GM12878 (cell line): ENCODE results near the gene ATL1. TPM values are rescaled to one million over a fixed set of nuclear protein-coding genes. Genes with fewer than 3 reads are reported as not detected.

ENCODE experiments used
- ATAC-seq: fragments of 200-7000 bp; cut with Tn5 transposase; 3 replicates; pipeline ENCODE4 v1.9.1; 2020; ENCODE audit warnings: mild to moderate bottlenecking, moderate library complexity
- BruUV-seq: library from RNA; stranded (reverse); fragments of 400-500 nt; replicated peaks from 2 replicates; lab custom pipeline; 2021; lab: Mats Ljungman, UMichigan
- CTCF ChIA-PET: fragments of 300-600 bp; sonication (Branson Sonifier 250); formaldehyde crosslinking; extraction: SDS; loops from one replicate; lab custom pipeline; 2021; ENCODE audit warnings: inconsistent platforms; lab: Yijun Ruan, JAX
- POLR2A ChIA-PET: fragments of 350-600 bp; formaldehyde crosslinking; extraction: SDS; loops from one replicate; lab custom pipeline; 2021; ENCODE audit warnings: inconsistent platforms; lab: Charles Lee
- RAD21 ChIA-PET: fragments of 300-600 bp; sonication (Branson Sonifier 250); formaldehyde crosslinking; loops from one replicate; lab custom pipeline; 2023; ENCODE audit warnings: antibody characterized with exemption; ENCODE audit not compliant: unreplicated experiment; lab: Charles Lee
- SMC1A ChIA-PET: fragments of 300-600 bp; sonication (Branson Sonifier 250); formaldehyde crosslinking; loops from one replicate; lab custom pipeline; 2023; ENCODE audit not compliant: unreplicated experiment, uncharacterized antibody; lab: Charles Lee
- DNase-seq: peaks from one replicate; pipeline ENCODE4 v3.0.0-alpha.2; 2011; ENCODE audit warnings: low read depth, low spot score
- FAIRE-seq: peaks from 3 replicates; lab custom pipeline; 2011; peaks lifted over from hg19 to GRCh38; lab: Jason Lieb, UNC
- H2AFZ ChIP-seq: 2 replicates; pipeline ENCODE4 v1.6.0; 2011; ENCODE audit warnings: low read depth, low read length, control low read depth; ENCODE audit not compliant: control insufficient read depth
- H3K27ac ChIP-seq: 2 replicates; pipeline ENCODE4 v1.5.1; 2011; ENCODE audit warnings: control low read depth; ENCODE audit not compliant: control insufficient read depth, insufficient read depth
- H3K27me3 ChIP-seq, 2 experiments: replicated peaks in 1 of 2; 2 replicates each; pipeline versions ENCODE4 v1.6.0 to v1.6.1; 2011; ENCODE audit warnings: low read length in 1 of 2; ENCODE audit not compliant: control insufficient read depth in 2 of 2, insufficient read depth in 2 of 2
- H3K36me3 ChIP-seq, 2 experiments: 2 replicates each; pipeline ENCODE4 v1.5.1; 2011; ENCODE audit warnings: low read length in 1 of 2; ENCODE audit not compliant: control insufficient read depth in 2 of 2, insufficient read depth in 2 of 2
- H3K4me1 ChIP-seq: 2 replicates; pipeline ENCODE4 v1.6.1; 2011; ENCODE audit warnings: mild to moderate bottlenecking, low read length, moderate library complexity, mixed read lengths; ENCODE audit not compliant: control insufficient read depth, insufficient read depth
- H3K4me2 ChIP-seq: 2 replicates; pipeline ENCODE4 v1.6.0; 2011; ENCODE audit warnings: control low read depth; ENCODE audit not compliant: control insufficient read depth, insufficient read depth
- H3K4me3 ChIP-seq: fragments of 200-600 bp; sonication (generic); 2 replicates; pipeline ENCODE4 v1.5.1; 2016
- H3K79me2 ChIP-seq: 2 replicates; pipeline ENCODE4 v1.6.0; 2011; ENCODE audit warnings: low read length; ENCODE audit not compliant: control insufficient read depth, insufficient read depth
- H3K9ac ChIP-seq: 2 replicates; pipeline ENCODE4 v1.8.0; 2011; ENCODE audit warnings: low read length, control low read depth, mixed read lengths; ENCODE audit not compliant: control insufficient read depth, insufficient read depth
- H3K9me3 ChIP-seq: replicated peaks from 3 replicates; pipeline ENCODE4 v1.5.1; 2011; ENCODE audit warnings: mild to moderate bottlenecking, low read length; ENCODE audit not compliant: control insufficient read depth, insufficient read depth
- H4K20me1 ChIP-seq: 2 replicates; pipeline ENCODE4 v1.6.0; 2011; ENCODE audit not compliant: control insufficient read depth, insufficient read depth
- BHLHE40 ChIP-seq, 2 experiments: fragments of 450-650 bp in 1 of 2; IDR thresholded peaks; 2 replicates each; pipeline ENCODE4 v1.6.1; 2011 to 2017; ENCODE audit warnings: low read depth in 2 of 2, borderline replicate concordance in 1 of 2, improper control_type of control experiment in 1 of 2, low read length in 1 of 2, mild to moderate bottlenecking in 1 of 2
- CBX3 ChIP-seq: fragments of 200-600 bp; sonication (generic); IDR thresholded peaks from 2 replicates; pipeline ENCODE4 v1.6.1; 2016; ENCODE audit warnings: low read depth, borderline replicate concordance
- CBX5 ChIP-seq: sonication (generic); IDR thresholded peaks from 2 replicates; pipeline ENCODE4 v1.6.1; 2016; ENCODE audit warnings: low read depth, moderate library complexity, mild to moderate bottlenecking, inconsistent platforms
- CTCF ChIP-seq, 3 experiments: IDR thresholded peaks in 2 of 3; conservative IDR thresholded peaks in 1 of 3; 2 replicates each; pipeline ENCODE4 v1.5.1; 2011; ENCODE audit warnings: low read depth in 3 of 3, low read length in 3 of 3, mild to moderate bottlenecking in 3 of 3, control low read depth in 2 of 3, moderate library complexity in 2 of 3, inconsistent platforms in 1 of 3, mixed read lengths in 1 of 3; ENCODE audit not compliant: control insufficient read depth in 2 of 3, insufficient read depth in 1 of 3; ENCODE audit errors: extremely low read depth in 1 of 3
- FOS ChIP-seq: IDR thresholded peaks from 3 replicates; pipeline ENCODE4 v1.6.1; 2011; ENCODE audit warnings: borderline replicate concordance; ENCODE audit not compliant: insufficient read length; ENCODE audit errors: extremely low read depth
- GABPA ChIP-seq: IDR thresholded peaks from 2 replicates; pipeline ENCODE4 v1.6.1; 2014; ENCODE audit warnings: antibody characterized with exemption, low read depth, mild to moderate bottlenecking, inconsistent platforms
- NKRF ChIP-seq: fragments of 450-650 bp; conservative IDR thresholded peaks from 2 replicates; pipeline ENCODE4 v1.6.1; 2017; ENCODE audit warnings: mild to moderate bottlenecking, moderate library complexity
- POLR2AphosphoS5 ChIP-seq: IDR thresholded peaks from 2 replicates; pipeline ENCODE4 v1.6.1; 2011; ENCODE audit warnings: mild to moderate bottlenecking, low read length, inconsistent platforms
- RB1 ChIP-seq: fragments of 450-650 bp; formaldehyde crosslinking; IDR thresholded peaks from 2 replicates; pipeline ENCODE4 v1.6.1; 2017; ENCODE audit warnings: mild to moderate bottlenecking, borderline replicate concordance
- REST ChIP-seq: IDR thresholded peaks from 2 replicates; pipeline ENCODE4 v1.6.1; 2012; ENCODE audit warnings: mild to moderate bottlenecking, low read depth, low read length
- SMAD5 ChIP-seq: IDR thresholded peaks from 2 replicates; pipeline ENCODE4 v1.6.1; 2016; ENCODE audit warnings: antibody characterized with exemption, low read depth
- ZNF384 ChIP-seq: IDR thresholded peaks from 2 replicates; pipeline ENCODE4 v1.6.1; 2012; ENCODE audit warnings: low read depth, mild to moderate bottlenecking, low read length, improper control_type of control experiment, borderline replicate concordance
- WGBS: methylation state at CpG from one replicate; pipeline ENCODE4 v1.1.6; 2016; ENCODE audit warnings: low lambda C conversion rate; ENCODE audit not compliant: insufficient replicate concordance, insufficient coverage; ENCODE audit errors: missing lambda C conversion rate; 5-methylcytosine and 5-hydroxymethylcytosine counted together
- in situ Hi-C: fragments of 300-500 bp; cut with MboI; formaldehyde crosslinking; loops from 9 replicates; pipeline ENCODE4 v1.14.3; 2018; ENCODE audit warnings: mixed read lengths
- intact Hi-C: fragments of 100-400 bp; cut with micrococcal nuclease; formaldehyde crosslinking; loops from one replicate; pipeline ENCODE4 v1.14.2; 2022; ENCODE audit not compliant: unreplicated experiment
- polyA plus RNA-seq, 11 experiments: library from polyadenylated mRNA; depleted of rRNA in 4 of 11; unstranded in 6 of 11; stranded (reverse) in 5 of 11; fragments of >200 nt; fragmentation: Nextera tagmentation in 4 of 11; fragmentation: Illumina TruSeq in 1 of 11; extraction: Ambion mirVana in 4 of 11; extraction: Trizol in 1 of 11; gene quantifications; 1 replicate in 1 of 11; 2 replicates in 10 of 11; pipeline versions ENCODE4 v1.2.1 to v1.2.3, GENCODE V29; 2011 to 2016; ENCODE audit warnings: inconsistent platforms in 2 of 11, missing spikeins in 2 of 11, low read depth in 1 of 11
- total RNA-seq, 4 experiments: library from RNA; depleted of rRNA in 3 of 4; stranded (reverse); fragments of >200 nt in 3 of 4; fragmentation: Illumina TruSeq in 1 of 4; extraction: Trizol in 1 of 4; gene quantifications; 2 replicates each; pipeline versions ENCODE4 v1.2.1 to v1.2.3, GENCODE V29; 2013 to 2021

ATL1 gene
- total and polyA plus RNA-seq, 10 of the 15 experiments (the other 5 are each of a cell fraction or from before 2014, with no cell fraction given): 0.11 to 1.2 (median 0.58) TPM; not detected in 1

GRCh38 chr14:50670196-50670865 is 110.4 kb downstream of the ATL1 start (continued):
- TF ChIP-seq FOS: no peak

GRCh38 chr14:50670866-50671256 is 110.9 kb downstream of the ATL1 start:
- in situ Hi-C loops: no loop called here
- no TSS peak for BruUV-seq
- no peak overlapping the region for H2AFZ ChIP-seq
- H3K27me3 ChIP-seq: no peaks in the 10 kb centered on the region
- no peaks in the 10 kb centered on the region for H3K36me3 ChIP-seq
- no peaks in the 10 kb centered on the region for H3K9me3 ChIP-seq
- CTCF ChIA-PET: interaction anchor here (0.6 to 1.1 kb wide), 3 partner anchors 103 to 196 kb away, joined by 3 to 4 read pairs (median 3); no protein-coding TSS in a partner anchor
- no peak overlapping the region for H3K4me2 ChIP-seq
- H3K4me1 ChIP-seq: no peaks in the 10 kb centered on the region; the same call in 1 of the 2 replicates
- peaks cover 21% of the 10 kb centered on the region for H3K79me2 ChIP-seq
- no peak overlapping the region for H3K9ac ChIP-seq
- no peaks in the 10 kb centered on the region for H4K20me1 ChIP-seq
- intact Hi-C loops: no loop called here
- DNase-seq (no peak), ATAC-seq (no peak), FAIRE-seq (no peak)
- SMC1A ChIA-PET: interaction anchor here (1.8 kb wide), 1 partner anchor 105 kb away, joined by 5 read pairs; no protein-coding TSS in a partner anchor
- no peak overlapping the region for H3K4me3 ChIP-seq
- no peak overlapping the region for H3K27ac ChIP-seq
- POLR2A ChIA-PET: interaction anchor here (0.6 kb wide), 1 partner anchor 23 kb away, joined by 3 read pairs; no protein-coding TSS in a partner anchor
- RAD21 ChIA-PET: interaction anchor here (1.0 to 1.4 kb wide), 2 partner anchors 66 to 107 kb away, joined by 4 to 6 read pairs; no protein-coding TSS in a partner anchor
- 70% methylated on average over 6 of the region's 6 CpGs for WGBS
- TF ChIP-seq CBX3 (no peak), GABPA (no peak), NKRF (no peak), BHLHE40 (IDR thresholded peaks at IDR 0.05; ENCODE audit: borderline replicate concordance in 1 of 2, low read depth in 2 of 2, low read length in 1 of 2) (no peak), ZNF384 (no peak), RB1 (no peak), CBX5 (no peak), POLR2AphosphoS5 (no peak), REST (no peak), CTCF (IDR thresholded peaks at IDR 0.05 in 2 of 3, conservative IDR thresholded peaks at IDR 0.05 in 1 of 3; ENCODE audit: control insufficient read depth in 2 of 3, extremely low read depth in 1 of 3, insufficient read depth in 1 of 3, low read depth in 3 of 3, low read length in 3 of 3) (no peak), SMAD5 (no peak)
